ENCODE measurements around the gene NUP93. TPM values are rescaled to one million over a fixed set of nuclear protein-coding genes. Genes with fewer than 3 reads are reported as not detected.

The NUP93 gene
- total and polyA plus RNA-seq, 2 experiments from 2014 or later = 139 to 187 TPM

- TF ChIP-seq ZNF462 (CRISPR knock-in tag; IDR thresholded peaks at IDR 0.05) (no peak), JUNB (IDR thresholded peaks at IDR 0.05; ENCODE audit: unreplicated experiment) (no peak), ZNF114 (CRISPR knock-in tag; IDR thresholded peaks at IDR 0.05) (no peak)
- TF ChIP-seq, protein P1, sequence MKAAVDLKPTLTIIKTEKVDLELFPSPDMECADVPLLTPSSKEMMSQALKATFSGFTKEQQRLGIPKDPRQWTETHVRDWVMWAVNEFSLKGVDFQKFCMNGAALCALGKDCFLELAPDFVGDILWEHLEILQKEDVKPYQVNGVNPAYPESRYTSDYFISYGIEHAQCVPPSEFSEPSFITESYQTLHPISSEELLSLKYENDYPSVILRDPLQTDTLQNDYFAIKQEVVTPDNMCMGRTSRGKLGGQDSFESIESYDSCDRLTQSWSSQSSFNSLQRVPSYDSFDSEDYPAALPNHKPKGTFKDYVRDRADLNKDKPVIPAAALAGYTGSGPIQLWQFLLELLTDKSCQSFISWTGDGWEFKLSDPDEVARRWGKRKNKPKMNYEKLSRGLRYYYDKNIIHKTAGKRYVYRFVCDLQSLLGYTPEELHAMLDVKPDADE (IDR thresholded peaks at IDR 0.05) = no peak
These were observed 102.8 kb downstream of the NUP93 start (continued) for GRCh38 chr16:56832768-56833167.

- Mint-ChIP-seq H3K36me3 (ENCODE audit: low read depth) (peaks cover 65% of the 10 kb centered on the region), H3K27ac (no peak overlapping the region; the same call in 1 of the 2 replicates), H3K4me3 (no peak overlapping the region), H3K4me1 (no peaks in the 10 kb centered on the region), H3K27me3 (ENCODE audit: insufficient read depth, low read depth, poor library complexity) (peaks cover under 1% of the 10 kb centered on the region), H3K9me3 (no peaks in the 10 kb centered on the region)
- no peaks in the 10 kb centered on the region for H3K9me2 ChIP-seq (ENCODE audit: insufficient read depth)
- no peaks in the 10 kb centered on the region for H3K4me1 ChIP-seq (ENCODE audit: insufficient read depth)
- H3F3A ChIP-seq (replicated peaks; ENCODE audit: low read depth) = no peaks in the 10 kb centered on the region
- no peak overlapping the region for H3K4me2 ChIP-seq
- H3K36me3 ChIP-seq (ENCODE audit: insufficient read depth) = peaks cover 30% of the 10 kb centered on the region
- no peak overlapping the region for H3K4me3 ChIP-seq
- H3K79me2 ChIP-seq (replicated peaks; ENCODE audit: insufficient read depth) = no peaks in the 10 kb centered on the region
- DNase-seq (ENCODE audit: low spot score) (no peak), ATAC-seq (no peak)
- no peaks in the 10 kb centered on the region for H3K27me3 ChIP-seq (ENCODE audit: insufficient read depth)
- H2AFZ ChIP-seq = no peak overlapping the region
- H4K20me1 ChIP-seq (replicated peaks; ENCODE audit: insufficient read depth) = peaks cover 8% of the 10 kb centered on the region
- TF ChIP-seq CREB1 (CRISPR knock-in tag; IDR thresholded peaks at IDR 0.05; ENCODE audit: low read depth) (no peak), NANOG (IDR thresholded peaks at IDR 0.05; ENCODE audit: borderline replicate concordance) (no peak), STAT1 (IDR thresholded peaks at IDR 0.05; ENCODE audit: unreplicated experiment) (no peak)
- TF ChIP-seq, protein P1 (IDR thresholded peaks at IDR 0.05) = no peak
- no peak overlapping the region for H3K27ac ChIP-seq (ENCODE audit: low read depth)
These were observed 103.5 kb downstream of the NUP93 start for GRCh38 chr16:56833243-56833970.

All from GM23338 (cell line).